HEK293 (cell line): ENCODE measurements around the gene FOXP4.

Source experiments
- CTCF ChIA-PET: fragments of 350-600 bp; formaldehyde crosslinking; extraction: SDS; loops from one replicate; lab custom pipeline; 2021; ENCODE audit warnings: antibody characterized with exemption; lab: Yijun Ruan, JAX
- POLR2A ChIA-PET: fragments of 300-600 bp; formaldehyde crosslinking; extraction: SDS; loops from one replicate; lab custom pipeline; 2020; ENCODE audit warnings: antibody characterized with exemption, inconsistent platforms; lab: Yijun Ruan, JAX
- H3K27ac ChIP-seq: fragments of 200-500 bp; sonication (Bioruptor generic); 2 replicates; pipeline ENCODE4 v1.5.1; 2014; ENCODE audit warnings: low read depth, low read length, control low read depth, inconsistent platforms; ENCODE audit errors: extremely low read depth
- H3K36me3 ChIP-seq, 2 experiments: fragments of 200-500 bp in 1 of 2; sonication (Bioruptor generic) in 1 of 2; 1 replicate in 1 of 2; 2 replicates in 1 of 2; pipeline ENCODE4 v1.5.1; 2014 to 2017; ENCODE audit warnings: inconsistent platforms in 2 of 2, low read length in 2 of 2; ENCODE audit not compliant: control insufficient read depth in 2 of 2, insufficient read depth in 1 of 2
- H3K4me1 ChIP-seq: fragments of 200-500 bp; sonication (Bioruptor generic); 2 replicates; pipeline ENCODE4 v1.5.1; 2014; ENCODE audit warnings: mild to moderate bottlenecking, low read length, inconsistent platforms; ENCODE audit not compliant: control insufficient read depth, insufficient read depth
- H3K4me3 ChIP-seq: 2 replicates; pipeline ENCODE4 v1.5.1; 2011; ENCODE audit warnings: low read depth, mild to moderate bottlenecking, control low read depth, low read length, moderate library complexity
- H3K9me3 ChIP-seq: fragments of 200-500 bp; sonication (Bioruptor generic); 2 replicates; pipeline ENCODE4 v1.5.1; 2014; ENCODE audit warnings: low read depth, low read length, inconsistent platforms; ENCODE audit not compliant: control insufficient read depth, insufficient read depth
- HOXC10 ChIP-seq: sonication (generic); formaldehyde crosslinking; IDR thresholded peaks from 2 replicates; pipeline ENCODE4 v1.8.1; 2023; ENCODE audit warnings: mild to moderate bottlenecking, missing genetic modification reagents
- KLF10 ChIP-seq: fragments of 450-650 bp; IDR thresholded peaks from 2 replicates; pipeline ENCODE4 v1.5.1; 2018; ENCODE audit warnings: missing biosample characterization, mild to moderate bottlenecking, missing genetic modification characterization
- KLF7 ChIP-seq: fragments of 450-650 bp; formaldehyde crosslinking; IDR thresholded peaks from 2 replicates; pipeline ENCODE4 v1.5.1; 2016; ENCODE audit warnings: missing biosample characterization, missing genetic modification characterization, borderline replicate concordance
- MZF1 ChIP-seq: fragments of 450-650 bp; formaldehyde crosslinking; IDR thresholded peaks from 2 replicates; pipeline ENCODE4 v1.5.1; 2017; ENCODE audit warnings: missing biosample characterization, missing genetic modification characterization, borderline replicate concordance
- OSR2 ChIP-seq: fragments of 450-650 bp; formaldehyde crosslinking; IDR thresholded peaks from 2 replicates; pipeline ENCODE4 v1.5.1; 2016; ENCODE audit warnings: missing biosample characterization, missing genetic modification characterization
- ZFHX2 ChIP-seq: fragments of 450-650 bp; formaldehyde crosslinking; conservative IDR thresholded peaks from 2 replicates; pipeline ENCODE4 v1.5.1; 2016; ENCODE audit warnings: missing biosample characterization, missing genetic modification characterization
- ZNF10 ChIP-seq: fragments of 450-650 bp; formaldehyde crosslinking; IDR thresholded peaks from 2 replicates; pipeline ENCODE4 v1.5.1; 2017; ENCODE audit warnings: missing biosample characterization, missing genetic modification characterization
- ZNF114 ChIP-seq: fragments of 450-650 bp; formaldehyde crosslinking; IDR thresholded peaks from 2 replicates; pipeline ENCODE4 v1.5.0; 2017; ENCODE audit warnings: missing biosample characterization, missing genetic modification characterization
- ZNF324 ChIP-seq: fragments of 450-650 bp; formaldehyde crosslinking; IDR thresholded peaks from 2 replicates; pipeline ENCODE4 v1.5.1; 2016; ENCODE audit warnings: missing biosample characterization, missing genetic modification characterization
- ZNF335 ChIP-seq: fragments of 450-650 bp; formaldehyde crosslinking; conservative IDR thresholded peaks from 2 replicates; pipeline ENCODE4 v1.5.1; 2016; ENCODE audit warnings: missing biosample characterization, missing genetic modification characterization
- ZNF394 ChIP-seq: fragments of 450-650 bp; formaldehyde crosslinking; IDR thresholded peaks from 2 replicates; pipeline ENCODE4 v1.5.1; 2016; ENCODE audit warnings: missing biosample characterization, missing genetic modification characterization, mild to moderate bottlenecking, moderate library complexity, borderline replicate concordance
- ZNF549 ChIP-seq: fragments of 450-650 bp; IDR thresholded peaks from 2 replicates; pipeline ENCODE4 v1.5.1; 2018; ENCODE audit warnings: missing biosample characterization, missing genetic modification characterization, mild to moderate bottlenecking, inconsistent platforms, moderate library complexity
- ZNF596 ChIP-seq: fragments of 450-650 bp; IDR thresholded peaks from 2 replicates; pipeline ENCODE4 v1.5.0; 2018; ENCODE audit warnings: missing biosample characterization, mild to moderate bottlenecking, missing genetic modification characterization, moderate library complexity
- ZNF785 ChIP-seq: fragments of 450-650 bp; formaldehyde crosslinking; IDR thresholded peaks from 2 replicates; pipeline ENCODE4 v1.5.1; 2016; ENCODE audit warnings: missing biosample characterization, missing genetic modification characterization
- ZNF837 ChIP-seq: fragments of 450-650 bp; formaldehyde crosslinking; IDR thresholded peaks from 2 replicates; pipeline ENCODE4 v1.5.1; 2016; ENCODE audit warnings: missing biosample characterization, missing genetic modification characterization
- ZSCAN16 ChIP-seq: fragments of 450-650 bp; formaldehyde crosslinking; IDR thresholded peaks from 2 replicates; pipeline ENCODE4 v1.5.1; 2016; ENCODE audit warnings: missing biosample characterization, missing genetic modification characterization
- TF ChIP-seq, protein P1 (sequence below): fragments of 450-650 bp; formaldehyde crosslinking; IDR thresholded peaks from 2 replicates; pipeline ENCODE4 v1.5.1; 2016; ENCODE audit warnings: missing biosample characterization, missing genetic modification characterization, borderline replicate concordance
- TF ChIP-seq, protein P2 (sequence below): fragments of 450-650 bp; formaldehyde crosslinking; IDR thresholded peaks from 2 replicates; pipeline ENCODE4 v1.5.1; 2017; ENCODE audit warnings: missing biosample characterization, missing genetic modification characterization
- TF ChIP-seq, protein P3 (sequence below): fragments of 450-650 bp; formaldehyde crosslinking; IDR thresholded peaks from 2 replicates; pipeline ENCODE4 v1.5.1; 2016; ENCODE audit warnings: missing biosample characterization, missing genetic modification characterization
- TF ChIP-seq, protein P4 (sequence below): fragments of 450-650 bp; IDR thresholded peaks from 2 replicates; pipeline ENCODE4 v1.5.1; 2018; ENCODE audit warnings: missing biosample characterization, missing genetic modification characterization
- TF ChIP-seq, protein P5 (sequence below): fragments of 450-650 bp; formaldehyde crosslinking; IDR thresholded peaks from 2 replicates; pipeline ENCODE4 v1.5.1; 2016; ENCODE audit warnings: missing biosample characterization, missing genetic modification characterization
- TF ChIP-seq, protein P6 (sequence below): fragments of 450-650 bp; formaldehyde crosslinking; IDR thresholded peaks from 2 replicates; pipeline ENCODE4; 2016; ENCODE audit warnings: missing biosample characterization, missing genetic modification characterization

Gene FOXP4

DNA sequence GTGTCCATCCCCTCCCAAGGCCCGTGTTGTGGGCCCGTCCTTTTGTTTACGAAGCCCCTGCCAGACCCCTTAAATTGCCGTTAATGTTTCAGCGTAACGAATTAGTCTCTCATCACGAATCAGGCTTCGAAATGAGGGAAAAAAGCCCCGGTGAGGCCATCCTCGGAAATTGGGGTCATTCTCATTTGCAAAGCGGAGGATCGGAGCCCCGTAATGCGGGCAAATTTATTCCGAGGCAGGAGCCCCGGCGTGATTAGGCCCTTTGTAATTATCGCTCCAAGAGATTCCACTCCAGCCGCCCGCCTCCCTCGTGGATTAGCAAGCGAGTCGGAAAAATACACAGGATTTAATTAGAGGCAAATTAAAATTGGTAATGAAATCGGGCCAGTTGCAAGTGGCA, 47.2 kb downstream of the FOXP4 start (continued):
- TF ChIP-seq ZNF114 (tag by site-specific recombination) (no peak), KLF7 (no peak), ZFHX2 (tag by site-specific recombination) (no peak)
- TF ChIP-seq, protein P1, sequence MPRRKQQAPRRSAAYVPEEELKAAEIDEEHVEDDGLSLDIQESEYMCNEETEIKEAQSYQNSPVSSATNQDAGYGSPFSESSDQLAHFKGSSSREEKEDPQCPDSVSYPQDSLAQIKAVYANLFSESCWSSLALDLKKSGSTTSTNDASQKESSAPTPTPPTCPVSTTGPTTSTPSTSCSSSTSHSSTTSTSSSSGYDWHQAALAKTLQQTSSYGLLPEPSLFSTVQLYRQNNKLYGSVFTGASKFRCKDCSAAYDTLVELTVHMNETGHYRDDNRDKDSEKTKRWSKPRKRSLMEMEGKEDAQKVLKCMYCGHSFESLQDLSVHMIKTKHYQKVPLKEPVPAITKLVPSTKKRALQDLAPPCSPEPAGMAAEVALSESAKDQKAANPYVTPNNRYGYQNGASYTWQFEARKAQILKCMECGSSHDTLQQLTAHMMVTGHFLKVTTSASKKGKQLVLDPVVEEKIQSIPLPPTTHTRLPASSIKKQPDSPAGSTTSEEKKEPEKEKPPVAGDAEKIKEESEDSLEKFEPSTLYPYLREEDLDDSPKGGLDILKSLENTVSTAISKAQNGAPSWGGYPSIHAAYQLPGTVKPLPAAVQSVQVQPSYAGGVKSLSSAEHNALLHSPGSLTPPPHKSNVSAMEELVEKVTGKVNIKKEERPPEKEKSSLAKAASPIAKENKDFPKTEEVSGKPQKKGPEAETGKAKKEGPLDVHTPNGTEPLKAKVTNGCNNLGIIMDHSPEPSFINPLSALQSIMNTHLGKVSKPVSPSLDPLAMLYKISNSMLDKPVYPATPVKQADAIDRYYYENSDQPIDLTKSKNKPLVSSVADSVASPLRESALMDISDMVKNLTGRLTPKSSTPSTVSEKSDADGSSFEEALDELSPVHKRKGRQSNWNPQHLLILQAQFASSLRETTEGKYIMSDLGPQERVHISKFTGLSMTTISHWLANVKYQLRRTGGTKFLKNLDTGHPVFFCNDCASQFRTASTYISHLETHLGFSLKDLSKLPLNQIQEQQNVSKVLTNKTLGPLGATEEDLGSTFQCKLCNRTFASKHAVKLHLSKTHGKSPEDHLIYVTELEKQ: no peak

DNA sequence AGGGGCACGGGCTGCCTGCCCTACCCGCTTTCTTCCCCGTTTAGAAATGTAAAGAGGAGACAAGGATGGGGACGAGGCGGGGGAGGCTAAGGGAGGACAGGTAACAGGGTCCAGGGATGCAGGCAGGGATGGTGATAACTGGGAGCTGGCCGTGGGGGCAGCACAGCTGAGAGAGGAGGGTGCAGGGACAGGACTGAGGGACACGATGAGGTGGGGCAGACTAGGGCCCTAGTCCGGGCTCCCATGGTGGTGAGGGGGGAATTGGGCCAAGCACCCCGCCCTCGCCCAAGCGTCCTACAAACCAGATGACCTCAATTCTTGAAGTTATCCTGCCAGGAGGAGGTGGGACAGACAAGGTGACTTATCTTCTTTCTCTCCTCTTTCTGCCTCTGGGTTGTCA, 47.7 kb downstream of the FOXP4 start:
- TF ChIP-seq ZNF324 (tag by site-specific recombination) (no peak), KLF10 (tag by site-specific recombination) (no peak), ZNF596 (no peak), HOXC10 (CRISPR knock-in tag) (no peak), OSR2 (no peak), ZNF10 (tag by site-specific recombination) (no peak), ZNF394 (tag by site-specific recombination) (no peak), MZF1 (tag by site-specific recombination) (no peak), ZNF785 (tag by site-specific recombination) (no peak), ZNF837 (no peak), ZSCAN16 (tag by site-specific recombination) (no peak), ZNF549 (tag by site-specific recombination) (no peak), ZNF335 (tag by site-specific recombination) (no peak)
- TF ChIP-seq, protein P2, sequence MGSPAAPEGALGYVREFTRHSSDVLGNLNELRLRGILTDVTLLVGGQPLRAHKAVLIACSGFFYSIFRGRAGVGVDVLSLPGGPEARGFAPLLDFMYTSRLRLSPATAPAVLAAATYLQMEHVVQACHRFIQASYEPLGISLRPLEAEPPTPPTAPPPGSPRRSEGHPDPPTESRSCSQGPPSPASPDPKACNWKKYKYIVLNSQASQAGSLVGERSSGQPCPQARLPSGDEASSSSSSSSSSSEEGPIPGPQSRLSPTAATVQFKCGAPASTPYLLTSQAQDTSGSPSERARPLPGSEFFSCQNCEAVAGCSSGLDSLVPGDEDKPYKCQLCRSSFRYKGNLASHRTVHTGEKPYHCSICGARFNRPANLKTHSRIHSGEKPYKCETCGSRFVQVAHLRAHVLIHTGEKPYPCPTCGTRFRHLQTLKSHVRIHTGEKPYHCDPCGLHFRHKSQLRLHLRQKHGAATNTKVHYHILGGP: no peak
- TF ChIP-seq, protein P3, sequence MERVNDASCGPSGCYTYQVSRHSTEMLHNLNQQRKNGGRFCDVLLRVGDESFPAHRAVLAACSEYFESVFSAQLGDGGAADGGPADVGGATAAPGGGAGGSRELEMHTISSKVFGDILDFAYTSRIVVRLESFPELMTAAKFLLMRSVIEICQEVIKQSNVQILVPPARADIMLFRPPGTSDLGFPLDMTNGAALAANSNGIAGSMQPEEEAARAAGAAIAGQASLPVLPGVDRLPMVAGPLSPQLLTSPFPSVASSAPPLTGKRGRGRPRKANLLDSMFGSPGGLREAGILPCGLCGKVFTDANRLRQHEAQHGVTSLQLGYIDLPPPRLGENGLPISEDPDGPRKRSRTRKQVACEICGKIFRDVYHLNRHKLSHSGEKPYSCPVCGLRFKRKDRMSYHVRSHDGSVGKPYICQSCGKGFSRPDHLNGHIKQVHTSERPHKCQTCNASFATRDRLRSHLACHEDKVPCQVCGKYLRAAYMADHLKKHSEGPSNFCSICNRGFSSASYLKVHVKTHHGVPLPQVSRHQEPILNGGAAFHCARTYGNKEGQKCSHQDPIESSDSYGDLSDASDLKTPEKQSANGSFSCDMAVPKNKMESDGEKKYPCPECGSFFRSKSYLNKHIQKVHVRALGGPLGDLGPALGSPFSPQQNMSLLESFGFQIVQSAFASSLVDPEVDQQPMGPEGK (tag by site-specific recombination): no peak
- TF ChIP-seq, protein P4, sequence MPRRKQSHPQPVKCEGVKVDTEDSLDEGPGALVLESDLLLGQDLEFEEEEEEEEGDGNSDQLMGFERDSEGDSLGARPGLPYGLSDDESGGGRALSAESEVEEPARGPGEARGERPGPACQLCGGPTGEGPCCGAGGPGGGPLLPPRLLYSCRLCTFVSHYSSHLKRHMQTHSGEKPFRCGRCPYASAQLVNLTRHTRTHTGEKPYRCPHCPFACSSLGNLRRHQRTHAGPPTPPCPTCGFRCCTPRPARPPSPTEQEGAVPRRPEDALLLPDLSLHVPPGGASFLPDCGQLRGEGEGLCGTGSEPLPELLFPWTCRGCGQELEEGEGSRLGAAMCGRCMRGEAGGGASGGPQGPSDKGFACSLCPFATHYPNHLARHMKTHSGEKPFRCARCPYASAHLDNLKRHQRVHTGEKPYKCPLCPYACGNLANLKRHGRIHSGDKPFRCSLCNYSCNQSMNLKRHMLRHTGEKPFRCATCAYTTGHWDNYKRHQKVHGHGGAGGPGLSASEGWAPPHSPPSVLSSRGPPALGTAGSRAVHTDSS (tag by site-specific recombination): no peak
- TF ChIP-seq, protein P5, sequence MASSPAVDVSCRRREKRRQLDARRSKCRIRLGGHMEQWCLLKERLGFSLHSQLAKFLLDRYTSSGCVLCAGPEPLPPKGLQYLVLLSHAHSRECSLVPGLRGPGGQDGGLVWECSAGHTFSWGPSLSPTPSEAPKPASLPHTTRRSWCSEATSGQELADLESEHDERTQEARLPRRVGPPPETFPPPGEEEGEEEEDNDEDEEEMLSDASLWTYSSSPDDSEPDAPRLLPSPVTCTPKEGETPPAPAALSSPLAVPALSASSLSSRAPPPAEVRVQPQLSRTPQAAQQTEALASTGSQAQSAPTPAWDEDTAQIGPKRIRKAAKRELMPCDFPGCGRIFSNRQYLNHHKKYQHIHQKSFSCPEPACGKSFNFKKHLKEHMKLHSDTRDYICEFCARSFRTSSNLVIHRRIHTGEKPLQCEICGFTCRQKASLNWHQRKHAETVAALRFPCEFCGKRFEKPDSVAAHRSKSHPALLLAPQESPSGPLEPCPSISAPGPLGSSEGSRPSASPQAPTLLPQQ (tag by site-specific recombination): no peak
- TF ChIP-seq, protein P6, sequence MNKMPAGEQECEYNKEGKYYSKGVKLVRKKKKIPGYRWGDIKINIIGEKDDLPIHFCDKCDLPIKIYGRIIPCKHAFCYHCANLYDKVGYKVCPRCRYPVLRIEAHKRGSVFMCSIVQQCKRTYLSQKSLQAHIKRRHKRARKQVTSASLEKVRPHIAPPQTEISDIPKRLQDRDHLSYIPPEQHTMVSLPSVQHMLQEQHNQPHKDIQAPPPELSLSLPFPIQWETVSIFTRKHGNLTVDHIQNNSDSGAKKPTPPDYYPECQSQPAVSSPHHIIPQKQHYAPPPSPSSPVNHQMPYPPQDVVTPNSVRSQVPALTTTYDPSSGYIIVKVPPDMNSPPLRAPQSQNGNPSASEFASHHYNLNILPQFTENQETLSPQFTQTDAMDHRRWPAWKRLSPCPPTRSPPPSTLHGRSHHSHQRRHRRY (tag by site-specific recombination): no peak
- CTCF ChIA-PET: interaction anchor here (0.5 to 13.7 kb wide), 11 partner anchors 9 to 404 kb away, joined by 3 to 122 read pairs (median 4); no protein-coding TSS in a partner anchor

More for the DNA sequence above, 47.7 kb downstream of the FOXP4 start:
- H3K27ac ChIP-seq: no peak overlapping the region
- H3K4me1 ChIP-seq: no peaks in the 10 kb centered on the region; the same call in 1 of the 2 replicates
- POLR2A ChIA-PET: no interaction called here
- H3K9me3 ChIP-seq: no peaks in the 10 kb centered on the region
- no peak overlapping the region for H3K4me3 ChIP-seq
- peaks cover 13 to 77% of the 10 kb centered on the region in 2 experiments; a peak in 2 of 3 replicates for H3K36me3 ChIP-seq
